Germinal center (tissue), 1 donor: ENCODE measurements around the gene S100A2.
"Not testable (repeated sequence)": the region's sequence is repeated elsewhere in the genome, so short reads cannot be mapped to it uniquely, and the experiment has no call there.

Source experiments
- DNase-seq: peaks from one replicate; pipeline ENCODE4 v3.0.0; 2012; ENCODE audit warnings: mixed read lengths, low spot score

S100A2 gene

DNA sequence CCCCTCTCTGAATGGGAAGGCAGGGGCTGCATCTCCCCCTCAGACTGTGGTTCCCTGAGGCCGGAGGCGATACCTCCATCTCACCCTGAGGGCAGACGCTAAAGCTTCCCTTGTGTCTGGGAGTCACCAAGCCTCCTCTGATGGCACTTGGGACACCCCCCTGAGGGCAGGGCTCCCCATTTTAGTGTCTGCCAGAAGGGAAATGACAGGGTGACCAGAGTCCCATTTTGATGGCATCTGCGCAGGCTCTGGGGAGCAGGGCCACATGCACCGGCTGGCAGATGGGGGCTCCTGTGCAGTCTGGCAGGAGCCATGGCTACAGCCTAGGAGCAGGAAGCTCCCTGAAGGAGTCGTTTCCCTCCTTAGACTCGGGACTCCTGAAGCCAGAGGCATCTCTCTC lies 1.7 kb downstream of the S100A2 start:
- no peak for DNase-seq

DNA sequence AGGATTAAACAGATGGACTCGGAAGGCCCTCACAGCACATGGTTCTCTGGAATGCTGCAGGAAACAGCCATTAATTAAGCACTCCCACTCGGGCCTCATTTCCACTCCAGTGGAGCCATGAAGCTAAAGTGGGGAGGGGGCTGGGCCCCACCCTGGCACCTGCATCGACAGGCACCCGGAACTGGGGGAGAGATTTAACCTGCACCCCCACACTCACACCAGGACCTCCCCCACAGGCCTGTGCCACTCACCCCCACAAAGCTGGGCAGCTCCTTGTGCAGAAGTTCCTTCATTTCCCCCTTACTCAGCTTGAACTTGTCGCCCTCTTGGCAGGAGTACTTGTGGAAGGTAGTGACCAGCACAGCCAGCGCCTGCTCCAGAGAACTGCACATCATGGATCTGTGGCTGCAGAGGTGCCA lies 2.2 kb downstream of the S100A2 start:
- DNase-seq, result no peak

DNA sequence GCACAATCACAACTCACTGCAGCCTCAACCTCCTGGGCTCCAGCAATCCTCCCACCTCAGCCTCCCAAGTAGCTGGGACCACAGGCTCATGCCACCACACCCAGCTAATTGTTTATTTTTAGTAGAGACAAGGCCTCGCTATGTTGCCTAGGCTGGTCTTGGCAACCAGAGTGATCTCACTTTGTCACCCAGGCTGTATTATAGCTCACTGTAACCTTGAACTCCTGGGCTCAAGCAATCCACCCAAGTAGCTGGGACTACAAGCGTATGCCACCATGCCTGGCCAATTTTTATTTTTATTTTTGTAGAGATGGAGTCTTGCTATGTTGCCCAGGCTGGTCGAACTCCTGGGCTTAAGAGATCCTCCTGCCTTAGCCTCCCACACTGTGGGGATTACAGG lies 3.6 kb downstream of the S100A2 start:
- DNase-seq, result not testable (repeated sequence)

DNA sequence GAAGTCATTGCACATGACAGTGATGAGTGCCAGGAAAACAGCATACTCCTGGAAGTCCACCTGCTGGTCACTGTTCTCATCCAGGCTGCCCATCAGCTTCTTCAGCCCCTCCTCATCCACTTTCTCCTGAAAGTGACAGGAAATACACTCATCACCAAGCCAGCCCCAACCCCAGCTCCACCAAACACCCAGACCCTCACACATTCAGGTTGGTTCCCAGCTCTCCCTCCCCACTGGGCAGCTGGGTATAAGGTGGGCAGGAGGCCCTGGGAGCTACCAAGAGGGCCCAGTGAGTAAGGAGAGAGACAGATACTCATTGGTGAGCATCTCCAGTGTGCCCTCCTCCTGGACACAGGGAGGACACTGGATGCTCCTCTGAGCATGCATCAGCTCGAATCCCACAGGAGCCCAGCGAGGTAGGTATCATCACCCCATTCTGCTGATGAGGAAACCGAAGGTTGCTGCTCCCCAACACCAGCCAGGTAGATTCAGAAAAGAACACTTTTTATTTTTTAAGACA lies 4.1 kb downstream of the S100A2 start:
- DNase-seq, result no peak

DNA sequence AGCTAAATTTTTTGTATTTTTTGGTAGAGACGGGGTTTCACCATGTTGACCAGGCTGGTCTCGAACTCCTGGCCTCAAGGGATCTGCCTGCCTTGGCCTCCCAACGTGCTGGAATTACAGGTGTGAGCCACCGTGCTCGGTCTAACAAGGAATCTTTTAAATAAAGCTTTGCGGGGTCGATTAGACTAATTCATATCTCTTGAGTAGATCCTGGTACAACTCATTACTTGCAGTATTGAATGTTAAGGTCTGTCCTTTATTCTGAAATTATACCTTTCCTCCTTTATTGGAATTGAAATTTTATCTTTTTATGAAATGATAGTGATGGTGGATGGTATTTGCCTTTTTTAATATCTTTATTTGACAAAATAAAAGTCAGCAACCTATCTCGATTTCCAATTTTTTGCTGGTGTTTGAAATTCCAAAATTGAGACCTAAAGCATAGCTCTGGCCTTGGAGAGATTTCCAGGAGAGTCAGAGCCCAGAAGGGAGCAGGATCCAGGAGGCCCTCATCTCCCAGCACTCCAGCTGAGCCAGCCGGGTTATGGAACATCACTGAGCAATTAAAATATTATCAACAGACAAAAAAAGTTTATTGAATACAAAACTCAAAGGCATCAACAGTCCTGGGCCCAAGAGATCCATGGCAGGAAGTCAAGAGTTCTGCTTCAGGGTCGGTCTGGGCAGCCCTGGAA lies 4.7 kb downstream of the S100A2 start:
- DNase-seq, result no peak

DNA sequence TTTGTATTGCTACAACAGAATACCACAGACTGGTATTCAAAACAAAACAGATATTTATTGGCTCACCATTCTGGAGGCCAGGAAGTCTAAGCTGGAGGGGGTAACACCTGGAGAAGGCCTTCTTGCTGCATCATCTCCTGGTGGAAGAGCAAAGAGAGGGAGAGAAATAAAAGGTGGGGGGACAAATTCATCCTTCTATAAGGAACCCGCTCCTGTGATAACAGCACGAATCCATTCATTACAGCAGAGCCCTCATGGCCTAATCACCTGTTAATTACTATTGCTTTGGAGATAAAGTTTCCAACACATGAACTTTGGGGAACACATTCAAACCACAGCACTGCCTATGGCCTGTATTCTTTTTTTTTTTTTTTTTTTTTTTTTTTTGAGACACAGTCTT lies 5.4 kb downstream of the S100A2 start:
- DNase-seq, result no peak

DNA sequence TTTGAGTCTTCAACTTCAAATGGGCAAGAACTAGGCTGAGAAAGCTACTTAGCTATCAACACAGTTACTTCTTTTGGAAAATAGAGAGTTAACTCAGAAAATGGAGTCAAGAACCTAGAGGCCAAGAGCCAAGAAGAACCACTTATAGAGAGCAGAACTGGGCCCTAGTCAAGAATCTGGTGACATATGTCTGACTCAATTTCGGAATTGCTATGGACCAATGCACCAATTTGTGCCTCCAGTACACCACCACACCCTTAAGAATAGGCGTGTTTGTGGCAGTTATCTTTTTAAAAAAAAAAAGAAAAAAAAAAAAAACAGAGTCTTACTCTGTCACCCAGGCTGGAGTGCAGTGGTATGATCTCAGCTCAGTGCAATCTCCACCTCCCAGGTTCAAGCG lies 7.8 kb downstream of the S100A2 start:
- no peak for DNase-seq

DNA sequence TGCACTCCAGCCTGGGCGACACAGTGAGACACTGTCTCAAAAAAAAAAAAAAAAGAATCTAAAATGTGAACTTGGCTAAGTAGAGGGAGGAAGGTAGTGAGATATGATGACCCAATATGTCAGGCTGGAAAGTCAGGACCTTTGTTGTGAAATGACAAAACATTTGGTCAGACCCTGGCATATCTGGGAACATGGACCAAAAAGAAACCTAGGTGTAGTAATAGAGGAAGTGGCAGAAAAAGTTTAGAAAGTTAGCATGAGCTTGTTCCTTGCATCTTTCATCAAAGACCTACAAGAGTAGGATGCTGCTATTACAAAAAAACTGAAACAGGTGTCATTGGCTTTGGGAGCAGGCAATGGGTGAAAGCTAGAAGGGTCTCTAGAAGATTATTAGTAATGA lies 9.3 kb downstream of the S100A2 start:
- DNase-seq, result no peak

DNA sequence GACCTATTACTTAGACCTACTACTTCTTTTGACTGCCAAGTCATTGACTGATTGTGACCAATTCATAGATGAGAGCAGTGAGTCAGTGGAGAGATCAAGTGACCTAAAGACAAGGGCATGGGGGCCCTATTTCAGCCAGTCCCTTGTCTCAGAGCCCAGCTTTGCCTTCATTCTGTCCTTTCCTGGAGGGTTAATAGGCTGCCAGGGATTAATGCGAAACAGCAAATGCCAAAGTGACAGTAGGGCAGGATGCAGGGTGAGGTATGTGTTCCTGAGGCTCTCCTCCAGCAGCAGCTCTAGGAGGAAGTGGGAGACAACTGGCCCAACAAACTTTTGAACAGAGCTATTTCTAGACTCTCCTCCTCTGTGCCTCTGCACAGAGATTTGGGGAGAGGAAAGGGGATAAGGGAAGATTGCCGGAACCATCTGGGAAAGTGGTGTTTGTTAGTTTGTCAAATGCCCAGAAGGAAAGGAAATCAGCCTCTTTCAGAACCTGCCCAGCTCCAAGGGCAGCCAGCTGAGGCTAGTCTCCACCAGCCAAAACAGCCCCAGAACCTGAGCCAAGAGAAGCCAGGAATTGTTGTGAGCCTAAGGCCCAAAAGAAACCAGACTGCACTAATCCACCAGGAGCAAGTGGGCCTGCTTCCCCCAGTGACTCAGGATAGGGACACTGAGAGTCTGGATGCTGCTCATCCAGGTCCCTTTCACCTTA lies 11.7 kb downstream of the S100A2 start:
- no peak for DNase-seq

DNA sequence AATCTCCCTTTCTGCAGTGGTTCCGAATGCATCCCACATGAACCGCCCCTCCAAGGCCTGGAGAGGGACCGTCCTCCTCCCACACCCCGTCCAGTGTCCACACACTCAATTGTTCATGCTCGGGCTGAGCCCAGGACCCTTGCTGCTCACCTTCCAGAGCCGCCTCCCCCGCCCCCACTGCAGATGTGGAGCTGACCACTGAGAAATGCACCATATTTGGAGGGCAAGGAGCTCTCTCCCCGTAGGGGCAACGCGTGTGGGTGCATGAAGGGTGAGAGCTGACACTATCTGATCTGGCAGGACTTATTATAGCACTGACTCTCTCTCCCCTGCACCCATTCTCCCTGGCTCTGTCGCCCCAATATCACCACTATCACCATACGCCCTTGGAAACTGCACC lies 12.5 kb downstream of the S100A2 start:
- DNase-seq, result no peak

DNA sequence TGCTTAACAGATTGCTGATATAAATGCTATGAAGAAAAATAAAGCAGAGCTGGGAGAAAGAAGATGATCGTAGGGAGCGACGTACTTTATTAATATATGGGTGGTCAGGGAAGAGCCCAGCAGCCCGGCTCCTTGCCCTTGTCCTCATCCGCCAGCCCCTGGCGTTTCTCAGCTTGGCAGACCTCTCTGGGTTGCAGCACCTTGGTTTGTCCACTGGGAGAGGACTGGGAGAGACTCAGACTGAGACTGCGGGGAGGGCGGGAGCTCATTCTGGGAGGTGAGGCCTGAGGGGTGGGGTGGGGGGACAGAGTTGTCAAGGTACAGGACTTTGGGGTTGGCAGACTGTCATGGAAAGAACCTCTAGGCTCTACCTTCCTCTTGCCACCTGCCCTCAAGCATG lies 13.3 kb downstream of the S100A2 start:
- no peak for DNase-seq

DNA sequence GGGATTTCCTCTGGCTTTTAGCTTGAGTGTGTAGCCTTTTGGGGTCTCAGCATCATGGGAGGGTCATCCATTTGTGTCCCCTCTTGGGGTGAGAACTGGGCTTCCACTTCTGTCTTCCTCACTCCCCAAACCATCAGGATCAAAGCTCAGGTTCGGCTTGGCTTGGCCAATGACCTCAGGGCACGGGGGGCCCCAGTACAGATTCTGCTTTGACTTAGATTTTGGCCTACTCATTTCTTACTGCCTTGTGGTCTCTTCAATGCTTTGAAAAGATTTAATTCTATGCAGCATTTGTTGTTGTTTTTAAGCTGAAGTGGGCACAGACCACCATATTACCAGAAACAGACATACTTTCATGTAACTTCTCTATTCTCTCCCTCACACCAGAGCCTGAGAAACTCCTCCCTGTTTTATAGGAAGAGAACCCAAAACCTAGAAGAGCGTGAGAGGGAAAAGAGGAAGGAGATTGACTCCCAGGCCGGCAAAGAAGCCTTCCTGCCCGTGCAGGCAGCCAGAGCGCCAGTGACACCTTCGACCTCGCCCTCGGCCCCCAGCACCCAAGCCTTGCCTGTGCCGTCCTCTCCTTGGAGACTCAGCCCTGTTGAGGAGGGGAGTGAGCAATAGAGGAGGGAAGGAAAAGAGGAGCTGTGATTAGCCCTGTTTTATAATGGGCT lies 14.7 kb downstream of the S100A2 start:
- no peak for DNase-seq

DNA sequence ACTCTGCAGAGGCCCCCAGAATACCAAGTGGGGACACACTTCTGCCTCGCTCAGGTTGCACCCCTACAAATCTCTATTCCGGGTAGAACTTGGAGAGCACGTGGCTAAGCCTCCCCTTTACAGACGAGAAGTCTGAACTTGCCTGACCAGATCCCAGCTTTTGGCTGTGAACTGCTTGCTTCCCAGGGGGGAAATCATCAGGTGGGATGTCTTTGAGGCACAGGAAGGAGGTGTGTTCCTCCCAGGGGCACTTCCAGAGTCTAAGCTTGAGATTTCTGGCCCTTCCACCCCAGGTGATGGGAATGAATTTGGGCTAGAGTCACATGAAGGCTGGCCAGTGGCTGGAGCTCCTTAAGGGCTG lies 15.3 kb downstream of the S100A2 start:
- DNase-seq, result no peak

DNA sequence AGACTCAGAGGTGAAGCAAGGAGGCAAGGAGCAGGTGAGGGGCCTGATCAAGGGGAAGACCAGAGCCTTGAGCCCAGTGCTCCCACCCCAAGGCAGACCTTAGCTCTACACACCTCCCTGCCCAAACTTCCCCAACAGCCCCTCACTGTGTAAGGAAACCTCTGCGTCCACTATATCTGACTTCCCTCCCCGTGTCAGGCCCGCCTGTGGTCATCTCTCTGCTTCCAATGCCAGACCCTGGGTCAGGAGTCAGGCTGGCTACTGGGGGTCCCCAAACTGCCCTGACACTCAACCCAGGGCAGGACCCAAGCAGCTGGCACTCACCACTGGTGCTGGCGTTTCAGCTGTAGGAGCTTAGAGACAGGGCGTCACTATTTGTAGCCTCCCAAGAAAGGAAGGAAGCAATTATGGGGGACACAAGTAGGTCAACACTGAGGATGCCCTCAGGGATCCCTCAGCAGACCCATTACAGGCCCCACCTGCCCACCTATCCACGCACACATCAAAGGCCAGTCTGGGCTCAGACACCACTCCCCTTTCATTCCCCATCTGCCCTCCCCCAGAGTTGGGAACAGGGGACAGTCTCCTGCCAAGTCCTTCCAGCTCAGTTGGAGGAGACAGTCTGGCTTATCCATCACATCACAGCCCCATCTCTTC lies 15.8 kb downstream of the S100A2 start:
- DNase-seq, result no peak

DNA sequence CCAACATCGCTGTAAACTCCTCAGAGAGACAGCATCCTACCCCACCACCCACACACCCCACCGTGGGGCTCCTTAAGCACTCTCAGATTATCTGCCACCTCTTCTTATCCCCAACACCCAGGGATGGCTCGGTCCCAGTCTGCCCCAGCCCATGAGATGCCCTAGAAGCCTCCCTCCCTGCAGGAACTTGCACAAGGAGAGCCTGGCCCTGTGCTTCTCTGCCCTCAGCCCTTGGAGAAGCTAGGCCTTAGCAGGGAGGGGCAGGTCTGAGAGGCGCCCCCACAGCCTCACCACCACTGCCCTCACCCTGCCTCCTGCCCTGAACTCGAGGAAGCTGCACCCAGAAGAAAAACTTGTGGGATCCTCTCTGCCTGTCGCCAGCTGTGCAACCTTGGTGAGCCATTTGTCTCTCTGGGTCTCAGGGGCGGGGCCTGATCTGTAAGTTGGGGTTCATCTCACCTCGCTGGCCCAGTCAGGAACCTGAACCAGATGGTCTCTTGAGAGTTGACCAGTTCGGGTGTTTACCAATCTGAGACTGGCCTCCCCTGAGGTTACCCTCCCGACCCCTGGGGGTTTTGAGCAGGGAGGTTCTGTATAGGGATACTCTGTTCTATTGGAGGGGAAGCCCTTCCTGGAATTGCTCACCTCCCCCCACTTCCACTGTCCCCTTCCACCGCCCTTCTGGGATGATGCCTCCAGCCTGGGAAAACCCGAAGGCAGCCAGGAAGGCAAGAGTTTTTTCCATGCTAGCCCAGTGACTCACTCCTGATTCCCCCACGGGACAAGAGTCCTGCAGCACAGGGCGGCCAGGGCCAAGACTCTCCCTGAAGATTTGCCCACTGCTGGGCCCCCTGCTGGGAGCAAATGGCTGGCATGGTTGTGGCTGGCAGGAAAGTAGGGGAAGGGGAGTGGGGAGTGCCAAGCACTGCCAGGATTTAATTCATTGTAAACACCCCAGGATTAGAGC lies 16.6 kb downstream of the S100A2 start, which contains the start of gene S100A3:
Gene S100A3 (minus strand): TSS at position 537 of the 967 bp plus-strand sequence. CDS start 773 bp downstream, outside the sequence.
- no peak for DNase-seq

DNA sequence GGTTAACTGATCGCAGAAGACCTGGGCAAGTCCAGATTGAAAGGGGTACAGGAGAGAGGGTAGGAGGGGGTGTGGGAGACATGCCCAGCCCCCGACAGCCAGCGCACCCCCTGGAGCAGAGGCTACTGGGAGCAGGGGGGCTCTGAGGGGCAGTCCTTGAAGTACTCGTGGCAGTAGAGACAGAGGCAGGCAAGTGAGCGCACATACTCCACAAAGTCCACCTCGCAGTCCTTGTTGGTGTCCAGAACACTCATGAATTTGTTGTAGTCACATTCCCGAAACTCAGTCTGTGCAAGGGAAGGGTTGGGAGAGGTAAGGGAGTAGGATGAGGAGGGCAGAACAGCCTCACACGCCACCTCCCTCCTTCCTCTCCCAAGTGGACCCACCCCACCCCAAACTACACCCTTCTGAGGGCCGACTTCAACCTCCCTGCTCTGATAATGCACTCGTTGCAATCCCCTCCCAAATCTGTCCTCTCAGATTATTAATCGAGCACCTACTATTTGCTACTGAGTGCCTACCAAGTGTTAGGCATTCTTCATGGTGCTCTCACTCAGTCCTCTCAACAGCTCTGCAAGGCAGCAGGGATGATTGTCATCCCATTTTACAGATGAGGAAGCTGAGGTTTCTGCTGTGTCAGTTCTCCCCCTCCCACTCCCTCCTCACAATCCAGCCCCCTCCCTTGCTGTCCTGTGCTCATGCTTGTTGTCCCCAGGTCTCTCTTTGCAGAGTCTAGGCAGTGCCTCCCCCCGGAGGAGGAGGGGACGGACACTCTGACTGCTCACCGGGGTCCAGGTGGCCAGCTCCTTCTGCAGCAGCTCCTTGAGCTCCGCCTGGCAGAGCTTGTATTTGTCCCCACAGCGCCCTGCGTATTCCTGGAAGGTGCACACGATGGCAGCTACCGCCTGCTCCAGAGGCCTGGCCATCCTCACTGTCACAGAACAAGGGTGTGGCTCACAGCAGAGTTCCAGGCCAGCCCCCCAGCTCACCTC lies 17.8 kb downstream of the S100A2 start:
- no peak for DNase-seq

DNA sequence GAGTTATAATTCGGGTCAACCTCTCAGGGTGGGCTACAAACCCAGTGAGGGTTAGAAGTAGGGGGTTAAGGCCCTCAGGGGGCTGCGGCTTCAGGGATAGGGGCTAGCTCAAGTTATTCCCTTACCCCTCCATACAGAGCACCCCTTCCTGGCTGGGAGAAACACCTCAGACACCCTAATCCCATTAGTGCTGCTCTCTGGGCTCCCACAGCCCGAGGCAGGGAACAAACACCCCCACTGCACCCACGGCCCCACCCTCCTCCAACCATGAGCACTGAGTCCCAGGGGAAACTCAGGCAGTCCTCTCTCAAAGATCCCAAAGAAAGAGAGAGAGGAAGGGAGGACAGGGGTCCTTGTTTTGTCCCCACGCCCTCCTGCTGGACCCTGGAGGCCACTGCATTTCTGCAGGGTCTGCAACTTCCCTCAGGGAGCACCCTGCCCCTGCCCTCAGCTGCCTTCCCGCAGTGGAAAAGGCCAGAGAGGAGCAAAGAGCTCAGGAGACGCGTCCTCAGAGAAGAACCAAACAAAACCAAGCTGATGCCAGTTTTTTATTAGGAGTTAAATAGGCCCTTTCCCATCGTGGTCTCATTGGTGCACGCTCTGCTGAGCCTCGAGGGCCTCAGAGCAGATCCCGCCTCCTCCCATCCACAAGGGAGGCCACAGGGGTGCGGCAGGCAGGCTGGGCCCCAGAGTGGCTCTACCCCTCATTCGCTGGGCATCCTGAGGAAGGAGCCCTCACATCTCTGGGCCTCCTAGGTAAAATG lies 18.7 kb downstream of the S100A2 start:
- DNase-seq, result no peak

DNA sequence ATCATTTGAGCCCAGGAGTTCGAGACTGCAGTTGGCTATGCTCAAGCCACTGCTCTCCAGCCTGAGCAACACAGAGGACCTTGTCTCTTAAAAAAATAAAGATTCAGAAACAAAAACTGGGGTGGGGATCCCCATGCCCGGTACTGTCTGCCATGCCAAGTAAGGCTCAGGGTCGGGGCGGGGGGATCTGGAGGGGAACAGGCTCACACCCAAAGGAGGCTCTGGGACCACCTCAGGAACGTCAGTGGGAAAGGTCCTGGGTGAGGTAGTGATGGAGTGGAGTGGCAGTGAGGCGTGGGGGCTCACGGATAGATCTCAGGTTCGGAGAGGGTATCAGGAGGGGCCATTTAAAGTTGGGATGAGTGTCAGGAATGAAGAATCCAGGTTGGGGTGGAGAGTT lies 19.3 kb downstream of the S100A2 start:
- DNase-seq, result no peak
